ENCODE results near the gene NXPH4.

DNA sequence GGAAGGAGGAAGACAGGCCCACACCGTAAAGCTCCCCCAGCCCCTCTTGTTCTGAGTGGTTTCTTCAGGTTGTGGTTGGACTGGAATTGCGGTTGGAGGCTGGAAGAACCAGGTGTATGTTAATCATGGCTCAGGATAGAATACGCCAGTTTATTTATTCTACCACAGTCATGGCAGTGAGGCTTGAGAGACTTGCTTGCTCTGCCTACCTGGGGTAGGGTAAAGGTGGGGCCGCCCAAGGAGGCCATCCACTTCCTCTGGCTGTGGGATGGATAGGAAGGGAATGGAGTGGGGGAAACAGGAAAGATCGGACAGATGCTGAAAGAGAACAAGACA lies 21.0 kb downstream of the NXPH4 start:
- TF ChIP-seq, protein P1, sequence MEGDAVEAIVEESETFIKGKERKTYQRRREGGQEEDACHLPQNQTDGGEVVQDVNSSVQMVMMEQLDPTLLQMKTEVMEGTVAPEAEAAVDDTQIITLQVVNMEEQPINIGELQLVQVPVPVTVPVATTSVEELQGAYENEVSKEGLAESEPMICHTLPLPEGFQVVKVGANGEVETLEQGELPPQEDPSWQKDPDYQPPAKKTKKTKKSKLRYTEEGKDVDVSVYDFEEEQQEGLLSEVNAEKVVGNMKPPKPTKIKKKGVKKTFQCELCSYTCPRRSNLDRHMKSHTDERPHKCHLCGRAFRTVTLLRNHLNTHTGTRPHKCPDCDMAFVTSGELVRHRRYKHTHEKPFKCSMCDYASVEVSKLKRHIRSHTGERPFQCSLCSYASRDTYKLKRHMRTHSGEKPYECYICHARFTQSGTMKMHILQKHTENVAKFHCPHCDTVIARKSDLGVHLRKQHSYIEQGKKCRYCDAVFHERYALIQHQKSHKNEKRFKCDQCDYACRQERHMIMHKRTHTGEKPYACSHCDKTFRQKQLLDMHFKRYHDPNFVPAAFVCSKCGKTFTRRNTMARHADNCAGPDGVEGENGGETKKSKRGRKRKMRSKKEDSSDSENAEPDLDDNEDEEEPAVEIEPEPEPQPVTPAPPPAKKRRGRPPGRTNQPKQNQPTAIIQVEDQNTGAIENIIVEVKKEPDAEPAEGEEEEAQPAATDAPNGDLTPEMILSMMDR (IDR thresholded peaks at IDR 0.05): no peak
- TF ChIP-seq POLR2A (IDR thresholded peaks at IDR 0.05; ENCODE audit: low read depth) (no peak), EP300 (IDR thresholded peaks at IDR 0.05) (no peak)

Data from esophagus muscularis mucosa (tissue), 4 donors.